HK-2 (cell line): Measurements from ENCODE around the gene UBL4B.
"Not testable (repeated sequence)": the region's sequence is repeated elsewhere in the genome, so short reads cannot be mapped to it uniquely, and the experiment has no call there.

Source experiments
- DNase-seq: peaks from one replicate; pipeline ENCODE4 v3.0.0-alpha.2; 2018; ENCODE audit not compliant: unreplicated experiment

Gene UBL4B, protein sequence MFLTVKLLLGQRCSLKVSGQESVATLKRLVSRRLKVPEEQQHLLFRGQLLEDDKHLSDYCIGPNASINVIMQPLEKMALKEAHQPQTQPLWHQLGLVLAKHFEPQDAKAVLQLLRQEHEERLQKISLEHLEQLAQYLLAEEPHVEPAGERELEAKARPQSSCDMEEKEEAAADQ

GRCh38 chr1:110112143-110112542, at the start of gene UBL4B:
UBL4B (plus strand) TSS chr1:110112443; CDS start chr1:110112535, 92 bp downstream.
- no peak for DNase-seq

DNA sequence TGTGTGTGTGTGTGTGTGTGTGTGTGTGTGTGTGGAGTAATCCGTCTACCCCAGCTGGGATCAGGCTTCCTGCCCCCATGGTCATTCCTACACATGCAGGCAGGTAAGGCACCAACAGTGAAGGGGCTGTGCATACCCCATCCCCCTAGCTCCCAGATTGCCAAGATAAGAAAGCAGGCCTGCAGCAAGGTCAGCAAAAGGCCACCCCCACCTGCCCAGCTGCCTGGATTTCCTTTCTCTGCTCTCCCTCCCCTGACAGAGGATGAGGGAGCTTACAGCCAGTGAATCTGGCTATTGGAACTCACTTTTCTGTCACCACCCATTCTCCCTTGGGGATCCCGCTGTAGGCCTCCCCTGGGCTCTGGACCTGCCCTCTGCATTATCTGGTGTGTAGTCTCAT, 49.6 kb upstream of the UBL4B start:
- no peak for DNase-seq

- DNase-seq: no peak
Observed at GRCh38 chr1:110063781-110064180, 48.5 kb upstream of the UBL4B start.

DNA sequence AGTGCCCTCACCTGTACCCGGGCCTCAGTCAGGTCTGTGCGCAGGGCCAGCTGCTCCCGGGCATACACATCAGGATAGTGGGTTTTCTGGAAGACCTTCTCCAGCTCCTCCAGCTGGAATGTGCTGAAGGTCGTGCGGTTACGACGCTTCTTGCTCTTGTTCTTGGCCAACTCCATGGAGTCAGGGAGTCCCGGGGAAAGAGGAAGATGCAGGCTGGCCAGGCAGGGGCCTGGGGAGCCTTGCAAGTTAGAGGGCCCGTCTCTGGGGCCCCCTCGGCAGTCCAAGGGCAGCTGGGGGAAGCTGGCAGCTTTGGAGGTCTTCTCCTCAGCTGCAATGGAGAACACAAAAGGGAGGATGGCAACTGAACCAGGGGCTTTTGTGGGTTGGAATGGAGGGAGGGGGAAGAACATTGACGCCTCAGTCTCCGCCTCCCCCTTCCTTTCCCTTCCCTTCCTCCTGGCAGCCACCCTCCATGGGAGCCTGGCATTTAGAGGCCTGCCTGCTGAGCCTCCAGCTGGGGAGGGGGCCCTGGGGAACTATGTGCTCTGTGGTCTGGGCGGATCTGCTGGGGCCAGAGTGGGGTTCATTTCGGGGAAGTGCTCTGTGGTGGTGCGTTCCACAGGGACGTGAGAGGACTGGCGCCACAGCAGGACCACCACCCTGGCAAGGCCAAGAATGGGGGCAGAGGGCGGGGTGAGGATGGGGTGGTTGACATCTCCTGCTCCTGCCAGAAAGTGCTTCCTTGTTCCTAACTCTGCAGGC, 47.5 kb upstream of the UBL4B start:
- no peak for DNase-seq

DNA sequence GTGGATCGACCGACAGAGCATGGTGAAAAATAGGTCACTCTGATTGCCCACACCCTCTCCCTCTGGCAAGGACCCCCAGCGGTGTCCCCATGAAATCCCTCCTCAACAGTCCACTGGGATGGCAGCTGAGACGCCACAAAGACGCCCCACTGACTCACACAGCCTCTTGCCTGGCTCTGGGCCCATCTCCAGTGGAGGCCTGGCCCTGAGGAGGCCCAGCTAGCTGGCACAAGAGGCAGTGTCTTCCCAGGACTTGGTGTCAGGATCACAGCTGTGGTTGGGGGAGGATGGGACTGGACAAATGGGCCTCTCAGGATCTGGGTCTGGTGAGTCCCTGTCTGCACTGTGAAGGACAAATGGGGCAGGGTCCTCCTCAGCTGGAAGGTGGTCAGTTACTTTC, 46.4 kb upstream of the UBL4B start:
- DNase-seq: no peak

- DNase-seq: no peak
Observed at GRCh38 chr1:110067479-110067892, 44.8 kb upstream of the UBL4B start.

GRCh38 chr1:110067893-110068645, 44.2 kb upstream of the UBL4B start:
- no peak for DNase-seq

DNA sequence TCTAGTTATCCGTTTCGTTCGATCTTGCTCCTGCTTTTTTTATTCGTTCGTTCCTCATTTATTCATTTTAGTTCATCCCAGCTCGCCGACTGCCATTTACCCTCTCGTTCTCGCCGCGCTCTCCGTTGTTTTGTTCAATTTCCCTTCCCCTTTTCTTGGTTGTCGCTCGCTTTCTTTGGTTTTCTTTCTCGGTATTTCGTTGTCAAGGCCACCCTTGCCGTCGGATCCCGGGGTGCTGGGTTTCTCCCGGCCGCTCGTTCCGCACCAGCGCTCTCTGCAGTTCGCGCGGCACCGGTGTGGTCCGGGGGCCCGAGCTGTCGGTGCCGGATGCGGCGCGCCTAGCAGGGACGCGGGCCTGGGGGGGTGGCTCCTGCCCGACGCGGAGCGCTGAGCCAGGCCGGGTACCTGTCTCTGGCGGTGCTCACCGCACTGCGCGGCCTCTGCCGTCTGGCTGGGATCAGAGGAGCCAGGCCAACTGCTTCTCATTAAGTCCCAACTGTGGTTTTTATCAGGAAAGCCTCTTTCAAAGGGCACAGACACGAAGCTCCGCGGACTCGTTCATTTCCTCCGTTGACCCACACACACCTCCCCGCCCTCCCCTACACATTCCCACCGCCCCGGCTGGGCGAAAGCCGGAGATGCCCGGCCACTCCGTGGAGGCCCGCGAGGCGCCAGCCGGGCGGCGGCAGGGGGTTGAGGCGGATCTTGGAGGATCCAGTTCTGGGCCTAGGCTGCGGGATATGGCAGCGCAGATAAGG, 43.4 kb upstream of the UBL4B start:
- DNase-seq: no peak

- DNase-seq: no peak
Observed at GRCh38 chr1:110069404-110070281, 42.6 kb upstream of the UBL4B start.

DNA sequence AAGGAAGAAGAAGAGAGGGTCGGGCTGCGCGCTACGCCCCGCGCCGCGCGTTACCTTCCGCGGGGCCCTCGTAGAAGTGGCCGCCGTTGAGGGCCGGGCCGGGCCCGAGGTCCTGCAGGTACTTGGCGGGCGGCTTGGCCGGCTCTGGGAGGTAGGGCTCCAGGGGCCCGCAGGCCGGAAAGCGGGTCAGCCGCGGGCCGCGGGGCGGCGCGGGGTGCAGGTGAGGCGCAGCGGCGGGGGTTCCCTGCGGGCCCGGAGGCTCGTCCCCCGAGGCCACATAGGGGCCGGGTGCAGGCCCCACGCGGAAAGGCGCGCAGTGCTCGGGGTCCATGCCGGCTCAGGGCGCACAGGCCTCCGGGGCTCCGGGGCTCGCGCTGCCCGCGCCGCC, 42.0 kb upstream of the UBL4B start:
- DNase-seq: no peak

GRCh38 chr1:110070671-110071242, 41.5 kb upstream of the UBL4B start, which contains the start of gene ALX3:
ALX3 (minus strand) TSS chr1:110070672; CDS start chr1:110070612, 60 bp downstream.
- DNase-seq: no peak

DNA sequence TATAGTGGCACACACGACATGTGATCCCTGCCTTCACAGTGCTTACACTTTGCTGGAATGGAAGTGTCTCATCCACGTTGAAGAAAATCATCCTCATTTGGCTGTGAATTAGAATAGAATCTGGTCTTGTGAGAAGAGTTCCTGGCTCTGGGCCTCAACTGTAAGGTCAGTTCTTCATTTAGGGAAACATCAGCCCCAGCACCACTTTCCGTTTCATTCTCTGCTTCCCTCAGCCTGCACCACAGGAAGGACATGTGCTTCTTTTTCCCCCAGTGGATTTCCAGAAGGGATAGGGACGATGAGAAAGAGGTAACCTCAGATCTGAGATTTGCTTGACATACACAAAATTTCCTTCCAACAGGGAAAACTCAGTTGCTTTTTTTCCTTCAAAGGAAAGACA, 38.1 kb upstream of the UBL4B start:
- no peak for DNase-seq

DNA sequence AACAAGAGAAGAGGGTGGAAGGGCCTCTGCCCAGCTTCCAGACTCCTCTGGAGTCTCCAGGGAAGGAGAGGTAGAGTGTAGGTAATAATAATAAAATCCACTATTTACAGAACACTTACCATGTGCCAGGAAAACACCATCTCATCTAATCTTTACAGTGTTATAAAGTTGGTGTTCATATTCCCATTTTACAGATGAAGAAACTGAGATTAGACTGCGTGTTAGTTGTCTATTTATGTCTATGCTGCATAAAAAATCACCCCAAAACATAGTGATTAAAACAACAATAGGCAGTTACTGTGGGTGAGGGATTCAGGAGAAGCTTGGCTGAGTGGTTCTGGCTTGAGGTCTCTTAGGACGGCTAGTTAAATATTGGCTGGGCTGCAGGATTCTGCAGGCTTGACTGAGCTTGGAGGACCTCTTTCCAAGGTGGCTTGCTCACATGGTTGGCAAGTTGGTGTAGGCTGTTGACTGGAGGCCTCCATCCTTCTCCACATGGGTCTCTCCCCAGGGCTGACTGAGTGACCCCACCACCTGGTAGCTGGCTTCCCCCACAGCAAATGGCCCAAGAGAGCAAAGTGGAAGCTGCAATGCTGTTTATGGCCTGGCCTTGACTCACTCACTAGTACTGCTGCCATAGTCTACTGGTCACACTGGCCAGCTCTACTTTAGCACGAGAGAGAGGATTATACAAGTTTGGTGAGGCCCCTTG, 35.3 kb upstream of the UBL4B start:
- DNase-seq: no peak

DNA sequence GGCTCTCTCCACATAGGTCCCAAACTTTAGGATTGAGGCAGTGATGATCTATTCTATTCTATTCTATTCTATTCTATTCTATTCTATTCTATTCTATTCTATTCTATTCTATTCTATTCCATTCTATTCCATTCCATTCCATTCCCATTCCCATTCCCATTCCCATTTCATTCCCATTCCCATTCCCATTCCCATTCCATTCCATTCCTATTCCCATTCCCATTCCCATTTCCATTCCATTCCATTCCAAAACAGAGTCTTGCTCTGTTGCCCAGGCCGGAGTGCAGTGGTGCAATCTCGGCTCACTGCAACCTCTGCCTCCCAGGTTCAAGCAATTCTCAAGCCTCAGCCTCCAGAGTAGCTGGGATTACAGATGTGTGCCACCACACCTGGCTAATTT, 32.2 kb upstream of the UBL4B start:
- DNase-seq: not testable (repeated sequence)

- DNase-seq: no peak
Observed at GRCh38 chr1:110081061-110081460, 31.2 kb upstream of the UBL4B start.

- DNase-seq: no peak
Observed at GRCh38 chr1:110082477-110082876, 29.8 kb upstream of the UBL4B start.

- DNase-seq: no peak
Observed at GRCh38 chr1:110083061-110083865, 29.0 kb upstream of the UBL4B start.

DNA sequence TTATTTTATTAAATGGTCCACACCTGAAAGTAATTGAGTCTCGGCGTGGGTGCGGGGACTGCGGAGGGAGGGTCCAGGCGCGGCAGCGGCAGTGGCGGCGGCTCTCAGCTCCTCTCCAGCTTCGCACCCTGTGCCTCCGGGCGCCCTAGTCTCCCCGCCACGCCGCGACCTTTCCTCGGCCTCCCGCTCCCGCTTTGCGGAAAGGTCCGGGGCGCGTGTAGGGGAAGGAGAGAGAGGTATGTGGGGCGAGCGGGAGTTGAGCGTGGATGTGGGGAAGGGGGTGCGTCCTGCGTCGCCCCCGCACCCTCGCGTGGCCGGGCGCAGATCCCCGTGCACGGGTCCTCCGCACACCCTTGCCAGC, 28.4 kb upstream of the UBL4B start:
- DNase-seq: no peak
